HG02884 (cell line): ENCODE results near the gene RAB28.

Experiments used
- ATAC-seq: cut with Tn5 transposase; IDR thresholded peaks from one replicate; pipeline ENCODE4 v1.9.1; 2021; ENCODE audit warnings: mild to moderate bottlenecking, moderate library complexity; ENCODE audit not compliant: unreplicated experiment

RAB28 gene

DNA sequence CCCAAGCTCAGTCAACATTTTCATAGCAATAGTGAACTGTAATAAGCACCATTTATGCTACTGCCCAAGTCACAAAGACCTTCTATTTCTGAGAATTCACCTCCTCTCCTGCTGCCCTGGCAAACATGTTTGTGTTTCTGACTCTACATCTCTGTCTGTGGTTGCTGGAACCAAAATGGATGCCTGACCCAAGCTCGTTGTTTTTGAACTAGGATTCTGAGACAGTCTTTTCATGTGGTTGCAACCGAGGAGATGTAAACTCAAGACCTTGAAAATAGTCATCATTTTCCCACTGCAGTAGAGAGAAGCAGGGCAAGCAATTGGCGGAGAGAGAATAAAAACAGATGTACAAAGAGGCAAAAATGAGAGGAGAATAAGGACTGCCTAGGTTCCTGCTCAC is 160.2 kb downstream of the RAB28 start:
- no peak for ATAC-seq

DNA sequence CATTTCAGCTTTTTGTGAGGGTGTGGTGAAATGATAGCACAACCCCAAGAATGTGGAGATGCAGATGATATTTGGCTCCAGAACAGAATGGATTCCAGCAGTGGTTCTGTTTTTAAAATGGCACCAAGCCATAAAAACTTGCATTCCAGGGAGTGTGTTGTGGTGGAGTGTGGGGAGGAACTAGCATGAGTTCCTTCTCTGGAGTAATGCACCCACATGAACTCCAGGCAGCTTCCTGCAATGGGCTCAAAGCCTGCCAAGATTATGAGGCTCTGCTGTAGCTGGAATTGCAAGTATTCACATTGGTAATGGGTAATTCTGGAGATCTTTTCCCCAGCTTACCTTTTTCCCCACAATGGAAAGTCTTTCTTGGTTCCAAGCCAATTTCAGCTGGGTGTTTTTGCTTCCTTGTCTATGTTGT is 161.4 kb downstream of the RAB28 start:
- ATAC-seq = no peak
